H1 (cell line): ENCODE results near the gene ZDHHC11B. TPM values are rescaled to one million over a fixed set of nuclear protein-coding genes. Genes with fewer than 3 reads are reported as not detected.
"Not testable (repeated sequence)": the region's sequence is repeated elsewhere in the genome, so short reads cannot be mapped to it uniquely, and the experiment has no call there.

ENCODE experiments used
- CTCF ChIA-PET: fragments of 300-600 bp; sonication (Branson Sonifier 250); formaldehyde crosslinking; loops from one replicate; lab custom pipeline; 2021; ENCODE audit not compliant: partially characterized antibody; lab: Charles Lee
- POLR2A ChIA-PET: fragments of 300-600 bp; sonication (Branson Sonifier 250); formaldehyde crosslinking; loops from one replicate; lab custom pipeline; 2021; ENCODE audit warnings: inconsistent platforms; ENCODE audit not compliant: partially characterized antibody; lab: Charles Lee
- DNase-seq, 2 experiments: peaks; one replicate each; pipeline versions ENCODE4 v3.0.0 to v3.0.0-alpha.2; 2010 to 2022; ENCODE audit warnings: low spot score in 2 of 2, low read depth in 1 of 2, mixed read lengths in 1 of 2
- FAIRE-seq: peaks from 2 replicates; lab custom pipeline; 2011; peaks lifted over from hg19 to GRCh38; lab: Jason Lieb, UNC
- H2AFZ ChIP-seq: 2 replicates; pipeline ENCODE4 v1.8.1; 2012; ENCODE audit warnings: low read length, inconsistent platforms
- H2AK5ac ChIP-seq: 2 replicates; pipeline ENCODE4 v1.6.1; 2013; ENCODE audit warnings: low read depth, low read length
- H2BK120ac ChIP-seq: replicated peaks from 2 replicates; pipeline ENCODE3; 2013; ENCODE audit warnings: low read depth, low read length, inconsistent platforms
- H2BK12ac ChIP-seq: 2 replicates; pipeline ENCODE4 v1.6.1; 2013; ENCODE audit warnings: low read depth, low read length
- H2BK15ac ChIP-seq: 2 replicates; pipeline ENCODE4 v1.6.1; 2013; ENCODE audit warnings: low read length
- H2BK20ac ChIP-seq: 2 replicates; pipeline ENCODE4 v1.6.1; 2013; ENCODE audit warnings: low read length
- H2BK5ac ChIP-seq: 2 replicates; pipeline ENCODE4 v1.6.1; 2013; ENCODE audit warnings: low read depth, low read length
- H3K14ac ChIP-seq: 2 replicates; pipeline ENCODE4 v1.6.1; 2013; ENCODE audit warnings: inconsistent platforms; ENCODE audit not compliant: insufficient read length
- H3K18ac ChIP-seq: 2 replicates; pipeline ENCODE4 v1.6.1; 2013; ENCODE audit warnings: low read length; ENCODE audit errors: extremely low read depth
- H3K23ac ChIP-seq: 2 replicates; pipeline ENCODE4 v1.6.1; 2013; ENCODE audit warnings: inconsistent platforms; ENCODE audit not compliant: insufficient read length
- H3K23me2 ChIP-seq: 2 replicates; pipeline ENCODE4 v1.6.1; 2013; ENCODE audit warnings: low read depth, low read length
- H3K27ac ChIP-seq: 2 replicates; pipeline ENCODE4 v1.6.1; 2011; ENCODE audit warnings: low read depth, low read length, inconsistent platforms
- H3K27me3 ChIP-seq, 4 experiments: replicated peaks in 1 of 4; 1 replicate in 1 of 4; 2 replicates in 3 of 4; pipeline versions ENCODE4 v1.6.1 to v1.8.1; 2011 to 2013; ENCODE audit warnings: low read length in 3 of 4, mild to moderate bottlenecking in 3 of 4, inconsistent platforms in 2 of 4, mixed read lengths in 2 of 4, moderate library complexity in 1 of 4; ENCODE audit not compliant: control insufficient read depth in 3 of 4, insufficient read depth in 3 of 4; ENCODE audit errors: extremely low read depth in 1 of 4
- H3K36me3 ChIP-seq, 4 experiments: 2 replicates each; pipeline versions ENCODE4 v1.6.1 to v1.8.1; 2011 to 2013; ENCODE audit warnings: mild to moderate bottlenecking in 4 of 4, low read length in 3 of 4, moderate library complexity in 2 of 4, control low read depth in 1 of 4, inconsistent platforms in 1 of 4; ENCODE audit not compliant: insufficient read depth in 4 of 4, control insufficient read depth in 2 of 4
- H3K4ac ChIP-seq: replicated peaks from 2 replicates; pipeline ENCODE3; 2013; ENCODE audit warnings: low read length, low read depth, mixed read lengths, inconsistent platforms; ENCODE audit not compliant: insufficient read length
- H3K4me1 ChIP-seq, 4 experiments: replicated peaks in 1 of 4; 1 replicate in 1 of 4; 2 replicates in 3 of 4; pipeline versions ENCODE4 v1.6.1 to v1.8.1; 2011 to 2013; ENCODE audit warnings: low read length in 3 of 4, inconsistent platforms in 2 of 4, mixed read lengths in 1 of 4; ENCODE audit not compliant: insufficient read depth in 4 of 4, control insufficient read depth in 3 of 4
- H3K4me2 ChIP-seq, 2 experiments: 2 replicates each; pipeline versions ENCODE4 v1.6.1 to v1.8.1; 2011 to 2013; ENCODE audit warnings: low read depth in 2 of 2, low read length in 2 of 2, control low read depth in 1 of 2, inconsistent platforms in 1 of 2, mild to moderate bottlenecking in 1 of 2; ENCODE audit not compliant: insufficient read depth in 1 of 2
- H3K4me3 ChIP-seq, 4 experiments: fragments of 200-600, 300-600 bp in 1 of 4; sonication (generic), shearing (Covaris generic), sonication (Bioruptor Twin) in 1 of 4; 2 replicates each; pipeline versions ENCODE4 v1.5.1 to v1.8.1; 2011 to 2016; ENCODE audit warnings: low read length in 4 of 4, low read depth in 3 of 4, control low read depth in 2 of 4, inconsistent platforms in 2 of 4, mild to moderate bottlenecking in 2 of 4, mixed read lengths in 1 of 4, moderate library complexity in 1 of 4; ENCODE audit not compliant: insufficient read depth in 2 of 4; ENCODE audit errors: extremely low read depth in 1 of 4
- H3K56ac ChIP-seq: replicated peaks from 2 replicates; pipeline ENCODE3; 2013; ENCODE audit warnings: low read depth, mild to moderate bottlenecking, mixed read lengths, low read length, inconsistent platforms; ENCODE audit not compliant: insufficient read length
- H3K79me1 ChIP-seq: 2 replicates; pipeline ENCODE4 v1.6.1; 2013; ENCODE audit warnings: low read depth, low read length, control low read depth
- H3K79me2 ChIP-seq, 2 experiments: 2 replicates each; pipeline versions ENCODE4 v1.6.1 to v1.8.1; 2012 to 2013; ENCODE audit warnings: low read length in 2 of 2, mild to moderate bottlenecking in 2 of 2, inconsistent platforms in 1 of 2; ENCODE audit not compliant: insufficient read depth in 2 of 2, control insufficient read depth in 1 of 2
- H3K9ac ChIP-seq, 4 experiments: replicated peaks in 1 of 4; 1 replicate in 1 of 4; 2 replicates in 3 of 4; pipeline versions ENCODE4 v1.6.1 to v1.8.1; 2011 to 2013; ENCODE audit warnings: low read depth in 3 of 4, low read length in 3 of 4, control low read depth in 2 of 4, mild to moderate bottlenecking in 2 of 4, moderate library complexity in 2 of 4, inconsistent platforms in 1 of 4; ENCODE audit errors: extremely low read depth in 1 of 4
- H3K9me3 ChIP-seq, 2 experiments: 2 replicates each; pipeline versions ENCODE4 v1.6.1 to v1.8.1; 2012 to 2013; ENCODE audit warnings: mild to moderate bottlenecking in 2 of 2, moderate library complexity in 2 of 2, control low read depth in 1 of 2, inconsistent platforms in 1 of 2, low read depth in 1 of 2, low read length in 1 of 2, mixed read lengths in 1 of 2; ENCODE audit not compliant: insufficient read depth in 2 of 2
- H4K20me1 ChIP-seq, 2 experiments: replicated peaks in 1 of 2; 2 replicates each; pipeline versions ENCODE3 to v1.8.1; 2011 to 2013; ENCODE audit warnings: inconsistent platforms in 2 of 2, low read length in 2 of 2, mild to moderate bottlenecking in 1 of 2; ENCODE audit not compliant: insufficient read depth in 2 of 2, control insufficient read depth in 1 of 2
- H4K5ac ChIP-seq: 2 replicates; pipeline ENCODE4 v1.6.1; 2013; ENCODE audit warnings: low read length, low read depth, mixed read lengths, inconsistent platforms; ENCODE audit not compliant: insufficient read length
- H4K8ac ChIP-seq: 2 replicates; pipeline ENCODE4 v1.8.0; 2013; ENCODE audit warnings: mild to moderate bottlenecking, moderate library complexity, low read length, inconsistent platforms; ENCODE audit not compliant: insufficient read depth; ENCODE audit errors: extremely low read depth
- H4K91ac ChIP-seq: replicated peaks from 2 replicates; pipeline ENCODE3; 2013; ENCODE audit warnings: low read length, mixed read lengths, inconsistent platforms; ENCODE audit not compliant: insufficient read length
- ATF3 ChIP-seq: IDR thresholded peaks from 2 replicates; pipeline ENCODE4 v1.6.1; 2011; ENCODE audit warnings: low read depth, mild to moderate bottlenecking, low read length; ENCODE audit not compliant: insufficient read depth
- HDAC2 ChIP-seq, 2 experiments: fragments of 300-600 bp in 1 of 2; sonication (generic) in 1 of 2; IDR thresholded peaks; 2 replicates each; pipeline ENCODE4 v1.6.1; 2011 to 2012; ENCODE audit warnings: low read depth in 2 of 2, low read length in 2 of 2, mild to moderate bottlenecking in 2 of 2, moderate library complexity in 2 of 2, borderline replicate concordance in 1 of 2, inconsistent platforms in 1 of 2
- MAX ChIP-seq: IDR thresholded peaks from 2 replicates; pipeline ENCODE4 v1.6.1; 2012; ENCODE audit warnings: inconsistent platforms
- USF2 ChIP-seq: IDR thresholded peaks from 2 replicates; pipeline ENCODE4 v1.6.1; 2011; ENCODE audit warnings: low read length, improper control_type of control experiment
- WGBS, 2 experiments: shearing (Covaris generic) in 1 of 2; methylation state at CpG; one replicate each; pipeline versions ENCODE4 v1.1.6 to v1.1.7; 2013 to 2015; ENCODE audit warnings: low lambda C conversion rate in 2 of 2, mixed read lengths in 2 of 2, inconsistent platforms in 1 of 2, low coverage in 1 of 2, missing lambda C conversion rate in 1 of 2; ENCODE audit not compliant: insufficient replicate concordance in 2 of 2, insufficient coverage in 1 of 2, insufficient read length in 1 of 2; ENCODE audit errors: extremely low coverage in 1 of 2, missing lambda C conversion rate in 1 of 2; 5-methylcytosine and 5-hydroxymethylcytosine counted together
- polyA plus RNA-seq, 7 experiments: library from polyadenylated mRNA; depleted of rRNA in 3 of 7; stranded (reverse) in 5 of 7; unstranded in 2 of 7; fragments of >200 nt in 5 of 7; fragments of 200-250 nt in 2 of 7; gene quantifications; 1 replicate in 5 of 7; 2 replicates in 1 of 7; 4 replicates in 1 of 7; pipeline versions ENCODE4 v1.2.1 to v1.2.3, GENCODE V29; 2011 to 2013; ENCODE audit warnings: missing spikeins in 2 of 7, mixed read lengths in 2 of 7
- total RNA-seq: library from RNA; stranded (reverse); fragmentation: NEBNext Ultra II Directional; extraction: Animal tissue kit (Norgen Biotek cat#: 25700); gene quantifications from 2 replicates; pipeline ENCODE4 v1.2.1, GENCODE V29; 2021
- TF ChIP-seq, protein P1 (sequence below): IDR thresholded peaks from 2 replicates; pipeline ENCODE4 v1.6.1; 2012; ENCODE audit warnings: inconsistent platforms

The ZDHHC11B gene
- total and polyA plus RNA-seq, 2 of the 8 experiments (the other 6 are each of a cell fraction or from before 2014, with no cell fraction given) = 0.29 to 2.5 TPM

GRCh38 chr5:783049-783802 lies 1.3 kb downstream of the ZDHHC11B start:
- H3K27ac ChIP-seq, H3K9ac ChIP-seq, FAIRE-seq, H4K5ac ChIP-seq, H2AFZ ChIP-seq, H4K8ac ChIP-seq, CTCF ChIA-PET, H4K91ac ChIP-seq, POLR2A ChIA-PET, H3K79me1 ChIP-seq, H3K9me3 ChIP-seq, H2BK12ac ChIP-seq, H3K4ac ChIP-seq, H3K4me1 ChIP-seq, H3K18ac ChIP-seq, H2BK15ac ChIP-seq, H3K56ac ChIP-seq, H2BK120ac ChIP-seq, H3K79me2 ChIP-seq, H2AK5ac ChIP-seq, H2BK5ac ChIP-seq, H3K23ac ChIP-seq, H2BK20ac ChIP-seq, H3K14ac ChIP-seq, H3K36me3 ChIP-seq, H4K20me1 ChIP-seq: not testable (repeated sequence)
- peak overlapping the region in 1 of 4 experiments; percentile 78; a peak in 3 of 8 replicates for H3K4me3 ChIP-seq
- WGBS, 2 experiments = 6% methylated on average over 19 of the region's 31 CpGs; no CpG with 5 or more reads in 1 of the 2 experiments
- peaks cover 9 to 18% (median 15%) of the 10 kb centered on the region in 4 experiments for H3K27me3 ChIP-seq
- H3K23me2 ChIP-seq = peaks cover 14% of the 10 kb centered on the region; the same call in 1 of the 2 replicates
- TF ChIP-seq HDAC2 (IDR thresholded peaks at IDR 0.05; ENCODE audit: borderline replicate concordance in 1 of 2, low read depth in 2 of 2, low read length in 2 of 2) (0 out of 4 replicates have a peak, but pooled peaks of 1 of the 2 experiments have one; percentile 6), MAX (peak; percentile 49; the same call in 1 of the 2 replicates), USF2 (peak; percentile 62; the same call in 1 of the 2 replicates), ATF3 (0 out of 2 replicates have a peak, but pooled peaks have one; percentile 14)
- TF ChIP-seq, protein P1, sequence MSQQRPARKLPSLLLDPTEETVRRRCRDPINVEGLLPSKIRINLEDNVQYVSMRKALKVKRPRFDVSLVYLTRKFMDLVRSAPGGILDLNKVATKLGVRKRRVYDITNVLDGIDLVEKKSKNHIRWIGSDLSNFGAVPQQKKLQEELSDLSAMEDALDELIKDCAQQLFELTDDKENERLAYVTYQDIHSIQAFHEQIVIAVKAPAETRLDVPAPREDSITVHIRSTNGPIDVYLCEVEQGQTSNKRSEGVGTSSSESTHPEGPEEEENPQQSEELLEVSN = peak; percentile 45
- peak overlapping the region; percentile 67 for H3K4me2 ChIP-seq
- DNase-seq = peak in 1 of 2 experiments; percentile 84
